Measurements from ENCODE around the gene C11orf24. TPM values are rescaled to one million over a fixed set of nuclear protein-coding genes. Genes with fewer than 3 reads are reported as not detected.

C11orf24 gene
- total and polyA plus RNA-seq, 2 of the 4 experiments (the other 2 are of a cell fraction): 42.5 to 135 TPM

GRCh38 chr11:68295940-68296339, 24.2 kb upstream of the C11orf24 start:
- Histone ChIP-seq H3K9me1 (ENCODE audit: insufficient read depth, low read length) (no peaks in the 10 kb centered on the region), H4K8ac (ENCODE audit: low read depth in 2 of 2, low read length in 2 of 2) (no peak overlapping the region), H3K27ac (ENCODE audit: insufficient read depth, low read length) (no peak overlapping the region), H2BK120ac (ENCODE audit: low read depth, low read length) (no peak overlapping the region), H2BK20ac (ENCODE audit: low read depth, low read length) (no peak overlapping the region), H3K4me1 (ENCODE audit: control insufficient read depth, insufficient read depth, low read length) (no peaks in the 10 kb centered on the region; the same call in 1 of the 2 replicates), H2AK9ac (replicated peaks; ENCODE audit: low read depth, low read length, poor library complexity) (no peak overlapping the region), H3K4ac (ENCODE audit: low read depth, low read length) (no peak overlapping the region), H3K4me3 (ENCODE audit: insufficient read depth, low read depth, low read length) (no peak overlapping the region), H3K56ac (ENCODE audit: extremely low read depth, insufficient read depth, low read length) (no peak overlapping the region), H4K91ac (ENCODE audit: insufficient read depth, low read depth, low read length) (no peak overlapping the region), H3K36me3 (ENCODE audit: control insufficient read depth, insufficient read depth, low read length) (no peaks in the 10 kb centered on the region), H3K4me2 (ENCODE audit: low read depth, low read length) (no peak overlapping the region), H2AFZ (replicated peaks; ENCODE audit: low read length, poor library complexity) (no peak overlapping the region), H2AK5ac (ENCODE audit: low read depth, low read length) (no peak overlapping the region), H3K14ac (replicated peaks; ENCODE audit: low read depth, low read length) (no peak overlapping the region), H4K20me1 (ENCODE audit: insufficient read depth, low read length) (no peaks in the 10 kb centered on the region), H3K18ac (ENCODE audit: low read depth, low read length) (no peak overlapping the region), H3K9ac (ENCODE audit: low read depth, low read length) (no peak overlapping the region), H3K23ac (ENCODE audit: low read depth, low read length) (no peak overlapping the region), H2BK5ac (ENCODE audit: low read depth, low read length, poor library complexity, severe bottlenecking) (no peak overlapping the region), H3K27me3 (ENCODE audit: control insufficient read depth, insufficient read depth, low read length) (peaks cover 2% of the 10 kb centered on the region; the same call in 1 of the 2 replicates), H3K79me1 (ENCODE audit: low read depth in 1 of 2, low read length in 2 of 2) (no peaks in the 10 kb centered on the region), H3K9me3 (ENCODE audit: control insufficient read depth, insufficient read depth, low read length) (no peaks in the 10 kb centered on the region), H4K5ac (ENCODE audit: low read depth, low read length) (no peak overlapping the region), H2BK15ac (ENCODE audit: low read depth, low read length) (no peak overlapping the region)
- POLR2A ChIA-PET (ENCODE audit: unreplicated experiment): no interaction called here
- DNase-seq: no peak
- no TSS peak for BruUV-seq (replicated peaks)
- in situ Hi-C loops (cut with MboI; ENCODE audit: low sequenced_read_pairs) (loop anchor here (5.0 kb wide), 1 partner anchor 39 kb away; no protein-coding TSS in a partner anchor), intact Hi-C loops (cut with micrococcal nuclease) (no loop called here), dilution Hi-C loops (cut with HindIII; ENCODE audit: low sequenced_read_pairs, unreplicated experiment) (no loop called here)
- WGBS, 2 experiments (ENCODE audit: extremely low coverage in 2 of 2, insufficient read length in 1 of 2): no CpG with 5 or more reads among the region's 5 CpGs
- TF ChIP-seq BHLHE40 (IDR thresholded peaks at IDR 0.05; ENCODE audit: low read depth, low read length) (no peak), CEBPB (IDR thresholded peaks at IDR 0.05; ENCODE audit: low read depth, low read length) (no peak), MAZ (IDR thresholded peaks at IDR 0.05; ENCODE audit: borderline replicate concordance, low read depth, low read length) (no peak), FOS (IDR thresholded peaks at IDR 0.05; ENCODE audit: low read depth, low read length) (no peak), SMC3 (IDR thresholded peaks at IDR 0.05; ENCODE audit: low read depth, low read length) (no peak), CHD1 (IDR thresholded peaks at IDR 0.05; ENCODE audit: low read depth, low read length) (no peak), MAFK (IDR thresholded peaks at IDR 0.05; ENCODE audit: low read depth, low read length) (no peak), RCOR1 (IDR thresholded peaks at IDR 0.05; ENCODE audit: insufficient replicate concordance, low read length) (no peak), RFX5 (IDR thresholded peaks at IDR 0.05; ENCODE audit: low read depth, low read length) (no peak), RAD21 (IDR thresholded peaks at IDR 0.05; ENCODE audit: low read length) (no peak), POLR2A (IDR thresholded peaks at IDR 0.05; ENCODE audit: low read depth, low read length) (no peak), MXI1 (IDR thresholded peaks at IDR 0.05; ENCODE audit: borderline replicate concordance, low read depth, low read length) (no peak), NFE2L2 (IDR thresholded peaks at IDR 0.05; ENCODE audit: low read depth, low read length) (no peak)
- TF ChIP-seq, protein P1, sequence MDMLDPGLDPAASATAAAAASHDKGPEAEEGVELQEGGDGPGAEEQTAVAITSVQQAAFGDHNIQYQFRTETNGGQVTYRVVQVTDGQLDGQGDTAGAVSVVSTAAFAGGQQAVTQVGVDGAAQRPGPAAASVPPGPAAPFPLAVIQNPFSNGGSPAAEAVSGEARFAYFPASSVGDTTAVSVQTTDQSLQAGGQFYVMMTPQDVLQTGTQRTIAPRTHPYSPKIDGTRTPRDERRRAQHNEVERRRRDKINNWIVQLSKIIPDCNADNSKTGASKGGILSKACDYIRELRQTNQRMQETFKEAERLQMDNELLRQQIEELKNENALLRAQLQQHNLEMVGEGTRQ (IDR thresholded peaks at IDR 0.05; ENCODE audit: low read depth, low read length): no peak
- TF ChIP-seq, protein P2, sequence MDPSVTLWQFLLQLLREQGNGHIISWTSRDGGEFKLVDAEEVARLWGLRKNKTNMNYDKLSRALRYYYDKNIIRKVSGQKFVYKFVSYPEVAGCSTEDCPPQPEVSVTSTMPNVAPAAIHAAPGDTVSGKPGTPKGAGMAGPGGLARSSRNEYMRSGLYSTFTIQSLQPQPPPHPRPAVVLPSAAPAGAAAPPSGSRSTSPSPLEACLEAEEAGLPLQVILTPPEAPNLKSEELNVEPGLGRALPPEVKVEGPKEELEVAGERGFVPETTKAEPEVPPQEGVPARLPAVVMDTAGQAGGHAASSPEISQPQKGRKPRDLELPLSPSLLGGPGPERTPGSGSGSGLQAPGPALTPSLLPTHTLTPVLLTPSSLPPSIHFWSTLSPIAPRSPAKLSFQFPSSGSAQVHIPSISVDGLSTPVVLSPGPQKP (IDR thresholded peaks at IDR 0.05; ENCODE audit: borderline replicate concordance, low read depth, low read length): no peak
- TF ChIP-seq, protein P3, sequence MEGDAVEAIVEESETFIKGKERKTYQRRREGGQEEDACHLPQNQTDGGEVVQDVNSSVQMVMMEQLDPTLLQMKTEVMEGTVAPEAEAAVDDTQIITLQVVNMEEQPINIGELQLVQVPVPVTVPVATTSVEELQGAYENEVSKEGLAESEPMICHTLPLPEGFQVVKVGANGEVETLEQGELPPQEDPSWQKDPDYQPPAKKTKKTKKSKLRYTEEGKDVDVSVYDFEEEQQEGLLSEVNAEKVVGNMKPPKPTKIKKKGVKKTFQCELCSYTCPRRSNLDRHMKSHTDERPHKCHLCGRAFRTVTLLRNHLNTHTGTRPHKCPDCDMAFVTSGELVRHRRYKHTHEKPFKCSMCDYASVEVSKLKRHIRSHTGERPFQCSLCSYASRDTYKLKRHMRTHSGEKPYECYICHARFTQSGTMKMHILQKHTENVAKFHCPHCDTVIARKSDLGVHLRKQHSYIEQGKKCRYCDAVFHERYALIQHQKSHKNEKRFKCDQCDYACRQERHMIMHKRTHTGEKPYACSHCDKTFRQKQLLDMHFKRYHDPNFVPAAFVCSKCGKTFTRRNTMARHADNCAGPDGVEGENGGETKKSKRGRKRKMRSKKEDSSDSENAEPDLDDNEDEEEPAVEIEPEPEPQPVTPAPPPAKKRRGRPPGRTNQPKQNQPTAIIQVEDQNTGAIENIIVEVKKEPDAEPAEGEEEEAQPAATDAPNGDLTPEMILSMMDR (conservative IDR thresholded peaks at IDR 0.05; ENCODE audit: low read depth, low read length): no peak
- ATAC-seq (ENCODE audit: low read depth): no peak
- CTCF ChIA-PET: no interaction called here
